GM12875 (cell line): ENCODE data around the gene GSTM4.

Experiments used
- H3K4me3 ChIP-seq: one replicate; pipeline ENCODE4 v1.5.1; 2011; ENCODE audit warnings: low read depth, low read length, control low read depth
- CTCF ChIP-seq: IDR thresholded peaks from 2 replicates; pipeline ENCODE4 v1.5.1; 2011; ENCODE audit warnings: low read depth, mild to moderate bottlenecking, control low read depth, inconsistent platforms, low read length, moderate library complexity, borderline replicate concordance; ENCODE audit not compliant: insufficient read depth

The GSTM4 gene

GRCh38 chr1:109630898-109631512 lies 24.9 kb upstream of the GSTM4 start:
- no peak overlapping the region for H3K4me3 ChIP-seq
- TF ChIP-seq CTCF: no peak

- H3K4me3 ChIP-seq: no peak overlapping the region
- no peak for TF ChIP-seq CTCF
These were observed 24.1 kb upstream of the GSTM4 start for GRCh38 chr1:109631513-109632505.

GRCh38 chr1:109632671-109633346 lies 23.1 kb upstream of the GSTM4 start:
- H3K4me3 ChIP-seq: no peak overlapping the region
- no peak for TF ChIP-seq CTCF

- no peak for TF ChIP-seq CTCF
- no peak overlapping the region for H3K4me3 ChIP-seq
These were observed 21.6 kb upstream of the GSTM4 start for GRCh38 chr1:109634292-109634691.

GRCh38 chr1:109634771-109635750 lies 20.8 kb upstream of the GSTM4 start:
- TF ChIP-seq CTCF: no peak
- H3K4me3 ChIP-seq: no peak overlapping the region

- TF ChIP-seq CTCF: no peak
These were observed 20.1 kb upstream of the GSTM4 start for GRCh38 chr1:109635862-109636200.

More at GRCh38 chr1:109635862-109636200, 20.1 kb upstream of the GSTM4 start:
- H3K4me3 ChIP-seq: no peak overlapping the region
